ENCODE results near the gene TNK1. TPM values are rescaled to one million over a fixed set of nuclear protein-coding genes. Genes with fewer than 3 reads are reported as not detected.

TNK1 gene
- total and polyA plus RNA-seq, 10 donors: 4.2 to 16.2 (median 6.6) TPM

GRCh38 chr17:7383371-7383741 is 2.5 kb downstream of the TNK1 start:
- peaks cover 0 to 62% (median 10%) of the 10 kb centered on the region in 7 donors for H3K27me3 ChIP-seq (replicated peaks in 1 of 7)
- H3K4me3 ChIP-seq: peak overlapping the region in 7 of 8 donors; percentile 47 to 73 (median 53)
- intact Hi-C loops (cut with DNase I; ENCODE audit: low total_unique reads): no loop called here
- TF ChIP-seq, protein P1, sequence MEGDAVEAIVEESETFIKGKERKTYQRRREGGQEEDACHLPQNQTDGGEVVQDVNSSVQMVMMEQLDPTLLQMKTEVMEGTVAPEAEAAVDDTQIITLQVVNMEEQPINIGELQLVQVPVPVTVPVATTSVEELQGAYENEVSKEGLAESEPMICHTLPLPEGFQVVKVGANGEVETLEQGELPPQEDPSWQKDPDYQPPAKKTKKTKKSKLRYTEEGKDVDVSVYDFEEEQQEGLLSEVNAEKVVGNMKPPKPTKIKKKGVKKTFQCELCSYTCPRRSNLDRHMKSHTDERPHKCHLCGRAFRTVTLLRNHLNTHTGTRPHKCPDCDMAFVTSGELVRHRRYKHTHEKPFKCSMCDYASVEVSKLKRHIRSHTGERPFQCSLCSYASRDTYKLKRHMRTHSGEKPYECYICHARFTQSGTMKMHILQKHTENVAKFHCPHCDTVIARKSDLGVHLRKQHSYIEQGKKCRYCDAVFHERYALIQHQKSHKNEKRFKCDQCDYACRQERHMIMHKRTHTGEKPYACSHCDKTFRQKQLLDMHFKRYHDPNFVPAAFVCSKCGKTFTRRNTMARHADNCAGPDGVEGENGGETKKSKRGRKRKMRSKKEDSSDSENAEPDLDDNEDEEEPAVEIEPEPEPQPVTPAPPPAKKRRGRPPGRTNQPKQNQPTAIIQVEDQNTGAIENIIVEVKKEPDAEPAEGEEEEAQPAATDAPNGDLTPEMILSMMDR (IDR thresholded peaks at IDR 0.05 in 8 of 11, conservative IDR thresholded peaks at IDR 0.05 in 3 of 11): no peak
- TF ChIP-seq POLR2AphosphoS5 (IDR thresholded peaks at IDR 0.05) (no peak), POLR2A (IDR thresholded peaks at IDR 0.05) (no peak)
- DNase-seq: no peak
- H3K27ac ChIP-seq: peak overlapping the region in 1 of 8 donors; percentile 86
- H3K9me3 ChIP-seq: peaks cover 0 to 6% (median 0%) of the 10 kb centered on the region in 8 donors
- peaks cover 0 to 18% (median 4%) of the 10 kb centered on the region in 6 donors for H3K36me3 ChIP-seq
- peaks cover 7 to 40% (median 33%) of the 10 kb centered on the region in 6 donors for H3K4me1 ChIP-seq
- WGBS, 5 donors: 82 to 90% (median 85%) methylated on average over 7 to 11 of the region's 11 CpGs

- Histone ChIP-seq H3K4me1 (peaks cover 7 to 40% (median 33%) of the 10 kb centered on the region in 6 donors), H3K9me3 (peaks cover 0 to 4% (median 0%) of the 10 kb centered on the region in 8 donors), H3K4me3 (peak overlapping the region; percentile 26 to 73 (median 50)), H3K36me3 (peaks cover 0 to 24% (median 9%) of the 10 kb centered on the region in 6 donors), H3K27ac (peak overlapping the region; percentile 72 to 90 (median 86)), H3K27me3 (replicated peaks in 1 of 7) (peaks cover 0 to 57% (median 10%) of the 10 kb centered on the region in 7 donors)
- intact Hi-C loops (cut with DNase I; ENCODE audit: low total_unique reads): no loop called here
- DNase-seq: peak; percentile 93
- no peak for TF ChIP-seq POLR2A (IDR thresholded peaks at IDR 0.05)
- TF ChIP-seq POLR2AphosphoS5 (IDR thresholded peaks at IDR 0.05): peak; percentile 84 to 89 (median 85)
- TF ChIP-seq, protein P1 (IDR thresholded peaks at IDR 0.05 in 8 of 11, conservative IDR thresholded peaks at IDR 0.05 in 3 of 11): peak in 1 of 11 experiments; percentile 17
- WGBS, 5 donors: 5 to 28% (median 10%) methylated on average over 11 to 65 of the region's 65 CpGs
Observed at GRCh38 chr17:7383742-7384488, 3.0 kb downstream of the TNK1 start.

GRCh38 chr17:7384489-7385081 is 3.7 kb downstream of the TNK1 start:
- intact Hi-C loops (cut with DNase I; ENCODE audit: low total_unique reads): no loop called here
- DNase-seq: no peak

More at GRCh38 chr17:7384489-7385081, 3.7 kb downstream of the TNK1 start:
- H3K27ac ChIP-seq: peak overlapping the region; percentile 72 to 90 (median 86)
- H3K27me3 ChIP-seq (replicated peaks in 1 of 7): peaks cover 0 to 50% (median 10%) of the 10 kb centered on the region in 7 donors
- H3K4me1 ChIP-seq: peaks cover 7 to 44% (median 34%) of the 10 kb centered on the region in 6 donors
- H3K36me3 ChIP-seq: peaks cover 0 to 30% (median 15%) of the 10 kb centered on the region in 6 donors
- no peak for TF ChIP-seq POLR2AphosphoS5 (IDR thresholded peaks at IDR 0.05)
- TF ChIP-seq, protein P1 (IDR thresholded peaks at IDR 0.05 in 8 of 11, conservative IDR thresholded peaks at IDR 0.05 in 3 of 11): no peak
- TF ChIP-seq POLR2A (IDR thresholded peaks at IDR 0.05): no peak
- H3K4me3 ChIP-seq: peak overlapping the region; percentile 26 to 73 (median 50)
- H3K9me3 ChIP-seq: no peaks in the 10 kb centered on the region
- WGBS, 5 donors: 40 to 50% (median 42%) methylated on average over 13 to 23 of the region's 23 CpGs
